ENCODE measurements around the gene CDC16.
A peak's percentile ranks its signal among the peaks of the same experiment; 100 is the strongest.
"Not testable (repeated sequence)": the region's sequence is repeated elsewhere in the genome, so short reads cannot be mapped to it uniquely, and the experiment has no call there.

CDC16 gene

DNA sequence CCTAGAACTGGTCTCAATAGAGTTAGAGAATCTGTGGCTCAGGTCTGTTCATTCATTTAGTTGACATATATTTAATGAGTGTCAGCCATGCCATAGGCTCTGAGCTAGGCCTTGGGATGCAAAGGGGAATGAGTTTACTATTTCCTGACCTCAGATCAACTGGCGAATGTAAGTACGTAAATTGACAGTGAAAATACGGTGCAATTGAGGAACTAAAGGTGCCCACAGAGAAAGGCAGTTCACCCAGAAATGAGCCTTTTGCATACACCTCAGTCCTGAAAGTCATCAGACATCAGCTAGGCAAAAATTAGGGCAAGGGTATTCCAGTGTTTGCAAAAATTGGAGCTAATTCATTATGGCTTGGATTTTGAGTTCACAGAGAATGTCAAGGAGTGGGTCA lies 26.1 kb downstream of the CDC16 start:
- no peak for DNase-seq (ENCODE audit: extremely low read depth in 1 of 2, low read depth in 1 of 2)

DNA sequence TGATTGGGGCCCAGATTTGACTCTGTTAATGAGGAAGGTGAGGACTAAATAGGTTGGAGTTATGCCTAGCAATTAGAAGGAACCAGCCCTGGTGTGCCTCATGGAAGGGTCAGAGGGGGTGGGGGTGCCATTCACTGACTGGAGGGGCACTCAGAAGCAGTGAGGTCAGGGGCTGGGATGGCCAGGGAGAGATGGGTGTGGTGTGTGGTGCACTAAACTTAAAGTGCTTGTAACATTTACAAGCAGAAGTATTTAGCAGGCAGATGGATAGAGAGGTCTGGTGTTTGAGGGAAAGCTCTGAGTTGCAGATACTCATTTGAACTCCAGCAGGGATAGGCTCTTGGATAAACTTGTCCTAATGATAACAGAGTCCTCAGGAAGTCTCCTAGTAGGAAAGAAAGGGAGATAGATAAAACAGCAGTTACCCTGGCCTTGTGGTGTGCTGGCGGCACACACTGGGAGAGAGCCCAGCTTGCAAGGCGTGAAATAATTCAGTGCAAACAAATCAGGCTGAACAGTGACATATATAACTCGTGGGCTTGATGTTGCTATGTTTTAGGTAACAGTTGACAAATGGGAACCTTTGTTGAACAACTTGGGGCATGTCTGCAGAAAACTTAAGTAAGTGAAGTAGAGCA lies 26.8 kb downstream of the CDC16 start:
- no peak for DNase-seq (ENCODE audit: extremely low read depth in 1 of 2, low read depth in 1 of 2)

DNA sequence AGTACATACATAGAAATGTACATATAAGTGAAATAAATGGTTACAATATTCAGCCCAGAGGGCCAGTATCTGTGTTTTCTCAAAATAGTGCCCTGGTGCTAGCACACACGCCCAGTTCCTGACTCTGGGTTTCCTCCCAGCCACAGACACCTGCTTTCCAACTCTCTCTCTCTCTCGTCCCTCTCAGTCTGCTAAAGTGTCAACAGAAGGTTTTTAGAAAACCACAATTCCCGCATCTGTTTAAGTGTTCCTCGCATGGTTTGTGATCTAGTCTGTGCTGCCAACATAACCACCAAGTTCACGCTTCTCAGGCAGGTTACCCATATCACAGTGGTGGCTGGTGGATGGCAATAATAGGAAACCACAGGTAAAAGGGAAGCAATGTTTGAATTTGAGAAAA lies 28.9 kb downstream of the CDC16 start:
- DNase-seq (ENCODE audit: extremely low read depth in 1 of 2, low read depth in 1 of 2): no peak

DNA sequence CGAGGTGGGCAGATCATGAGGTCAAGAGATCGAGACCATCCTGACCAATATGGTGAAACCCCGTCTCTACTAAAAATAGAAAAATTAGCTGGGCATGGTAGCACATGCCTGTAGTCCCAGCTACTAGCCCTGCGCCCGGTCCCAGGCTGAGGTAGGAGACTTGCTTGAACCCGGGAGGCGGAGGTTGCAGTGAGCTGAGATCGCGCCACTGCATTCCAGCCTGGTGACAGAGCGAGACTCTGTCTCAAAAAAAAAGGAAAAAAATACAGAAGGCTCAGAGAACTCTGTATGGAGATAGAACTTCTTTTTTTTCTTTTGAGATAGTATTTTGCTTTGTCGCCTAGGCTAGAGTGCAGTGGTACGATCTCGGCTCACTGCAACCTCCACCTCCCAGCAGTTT lies 29.6 kb downstream of the CDC16 start:
- DNase-seq (ENCODE audit: extremely low read depth in 1 of 2, low read depth in 1 of 2): not testable (repeated sequence)

DNA sequence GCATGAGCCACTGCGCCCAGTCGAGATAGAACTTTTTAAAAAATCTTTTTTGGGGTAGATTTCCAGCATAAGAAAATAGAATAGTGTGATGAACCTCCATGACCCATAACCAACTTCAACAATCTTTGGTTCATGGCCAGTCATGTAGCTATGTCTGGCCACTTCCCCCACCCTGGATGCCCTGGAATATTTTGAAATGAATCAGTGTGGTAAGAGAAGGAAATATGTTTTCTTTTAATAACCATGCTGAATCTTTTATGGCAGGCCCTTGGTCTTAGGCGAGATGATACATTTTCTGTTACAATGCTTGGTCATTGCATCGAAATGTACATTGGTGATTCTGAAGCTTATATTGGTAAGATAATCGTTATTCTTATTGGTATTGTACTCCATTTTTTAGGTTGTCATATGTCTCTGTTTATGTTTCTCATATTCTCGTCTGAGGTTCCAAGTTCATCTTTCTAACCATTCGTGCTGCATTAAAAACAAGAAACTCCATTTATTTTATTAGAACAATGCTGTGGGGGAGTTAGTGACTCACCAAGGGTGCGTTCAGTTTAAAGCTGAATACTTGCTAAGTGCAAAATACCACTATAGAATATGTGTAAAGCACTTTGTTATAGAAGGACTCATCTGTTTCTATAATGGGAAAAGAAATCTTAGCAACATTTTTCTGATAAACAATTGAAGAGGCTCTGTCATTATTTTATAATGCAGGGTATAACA lies 30.4 kb downstream of the CDC16 start:
- DNase-seq (ENCODE audit: extremely low read depth in 1 of 2, low read depth in 1 of 2): no peak

DNA sequence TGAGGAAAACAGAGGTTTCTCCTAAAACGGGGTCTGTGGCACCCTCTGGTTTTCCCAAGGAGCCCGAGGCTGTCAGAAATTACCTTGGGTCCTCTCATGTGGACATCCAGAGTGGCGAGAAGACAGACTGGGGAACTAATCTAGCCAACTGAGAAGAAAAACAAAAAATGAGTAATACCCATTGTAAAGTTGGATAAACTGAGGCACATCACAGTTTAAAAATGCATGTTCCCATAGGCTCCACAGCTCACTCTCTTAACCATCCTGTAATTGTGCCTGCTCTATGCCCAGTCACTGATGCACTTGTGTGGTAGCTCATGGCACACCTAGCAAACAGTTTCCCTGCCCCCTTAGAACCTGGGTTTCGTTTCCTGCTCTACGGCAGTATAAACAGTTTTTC lies 31.5 kb downstream of the CDC16 start:
- no peak for DNase-seq (ENCODE audit: extremely low read depth in 1 of 2, low read depth in 1 of 2)

DNA sequence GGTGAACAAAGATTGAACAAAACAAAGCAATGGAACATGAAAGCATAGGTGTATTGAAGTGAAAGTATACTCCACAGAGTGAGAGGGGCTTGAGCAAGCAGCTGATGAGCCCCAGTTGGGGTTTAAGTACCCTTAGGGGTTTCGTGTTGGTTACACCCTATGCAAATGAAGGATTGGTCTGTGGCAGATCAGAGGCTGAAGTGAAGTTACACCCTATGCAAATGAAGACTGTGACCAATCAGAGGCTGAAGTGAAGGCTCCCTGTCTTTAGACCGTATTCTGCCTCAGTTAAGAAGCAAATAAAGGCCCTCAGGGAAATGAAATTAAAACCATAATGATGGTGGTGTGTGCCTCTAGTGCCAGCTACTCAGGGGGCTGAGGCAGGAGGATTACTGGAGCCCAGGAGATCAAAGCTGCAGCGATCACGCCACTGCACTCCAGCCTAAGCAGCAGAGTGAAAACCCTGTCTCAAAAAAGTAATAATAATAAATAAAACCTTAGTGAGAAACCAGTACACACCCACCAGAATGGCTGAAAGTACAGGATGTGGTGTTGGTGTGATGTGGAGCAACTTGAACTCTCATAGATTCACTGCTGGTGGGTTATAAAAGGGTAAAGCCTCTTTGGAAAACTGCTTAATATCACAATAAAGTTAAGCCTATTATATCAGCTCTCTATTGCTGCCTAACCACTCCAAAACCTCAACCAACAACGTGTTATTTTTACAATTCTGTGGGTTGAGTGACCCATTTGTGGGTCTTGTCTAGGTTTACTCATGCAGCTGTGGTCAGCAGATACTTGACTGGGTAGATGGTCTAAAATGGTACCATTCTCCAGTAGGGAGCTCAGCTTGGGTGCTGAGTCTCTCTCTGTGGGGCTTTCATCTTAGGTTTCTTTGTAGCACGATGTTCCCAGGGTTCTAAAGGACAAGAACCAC lies 33.9 kb downstream of the CDC16 start:
- no peak for DNase-seq (ENCODE audit: extremely low read depth in 1 of 2, low read depth in 1 of 2)

DNA sequence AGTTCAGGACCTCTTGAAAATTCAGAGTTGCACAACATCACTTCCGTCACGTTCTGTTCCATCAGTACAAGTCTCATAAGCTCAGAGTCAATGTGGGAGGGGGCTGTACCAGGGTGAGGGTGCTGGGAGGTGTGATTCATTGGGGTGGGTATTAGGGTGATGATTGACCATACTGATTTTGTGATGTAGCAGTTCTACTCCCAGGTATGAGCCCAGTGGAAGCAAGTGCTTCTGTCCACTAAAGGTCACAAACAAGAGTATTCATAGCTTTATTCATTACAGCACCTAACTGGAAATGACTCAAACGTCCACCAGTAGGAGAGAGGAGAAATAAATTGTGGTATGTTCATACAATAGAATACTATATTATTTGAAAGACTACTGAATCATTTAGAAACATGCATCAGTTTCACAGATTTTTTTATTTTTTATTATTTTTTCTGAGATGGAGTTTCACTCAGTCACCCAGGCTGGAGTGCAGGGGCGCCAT lies 34.6 kb downstream of the CDC16 start:
- no peak for DNase-seq (ENCODE audit: extremely low read depth in 1 of 2, low read depth in 1 of 2)

DNA sequence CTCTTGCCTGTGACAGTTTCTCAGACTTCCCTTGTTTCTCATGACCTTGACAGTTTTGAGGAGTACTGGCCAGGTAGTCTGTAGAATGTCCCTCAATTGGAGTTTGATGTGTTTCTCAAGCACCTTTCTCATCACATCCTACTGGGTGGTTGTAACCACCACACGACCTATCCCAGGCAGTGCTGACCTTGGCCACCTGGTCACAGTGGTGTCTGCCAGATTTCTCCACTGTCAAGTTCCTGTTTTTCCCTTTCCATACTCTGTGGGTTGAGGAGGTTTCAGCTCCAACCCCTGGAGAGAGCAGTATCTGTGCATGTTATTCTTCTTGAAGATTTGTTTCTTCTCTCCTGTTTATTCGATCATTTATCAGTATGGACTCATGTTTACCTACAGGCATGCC lies 38.3 kb downstream of the CDC16 start:
- no peak for DNase-seq (ENCODE audit: extremely low read depth in 1 of 2, low read depth in 1 of 2)

DNA sequence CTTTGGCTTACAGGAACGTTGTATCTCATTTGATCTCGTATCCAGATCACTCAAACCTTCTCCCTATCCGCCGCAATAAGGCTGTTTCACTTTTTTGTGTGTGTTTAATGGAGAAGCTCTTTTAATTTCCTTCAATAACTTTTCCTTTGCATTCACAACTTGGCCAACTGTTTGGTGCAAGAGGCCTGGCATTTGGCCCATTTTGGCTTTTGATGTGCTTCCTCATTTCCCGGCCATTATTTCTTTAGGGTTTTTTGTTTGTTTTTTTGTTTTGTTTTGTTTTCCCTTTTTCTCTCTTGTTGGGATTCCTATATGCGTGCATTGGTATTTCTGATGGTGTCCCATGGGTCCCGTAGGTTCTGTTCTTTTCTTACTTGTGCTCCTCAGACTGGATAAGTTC lies 40.6 kb downstream of the CDC16 start:
- DNase-seq (ENCODE audit: extremely low read depth in 1 of 2, low read depth in 1 of 2): no peak

DNA sequence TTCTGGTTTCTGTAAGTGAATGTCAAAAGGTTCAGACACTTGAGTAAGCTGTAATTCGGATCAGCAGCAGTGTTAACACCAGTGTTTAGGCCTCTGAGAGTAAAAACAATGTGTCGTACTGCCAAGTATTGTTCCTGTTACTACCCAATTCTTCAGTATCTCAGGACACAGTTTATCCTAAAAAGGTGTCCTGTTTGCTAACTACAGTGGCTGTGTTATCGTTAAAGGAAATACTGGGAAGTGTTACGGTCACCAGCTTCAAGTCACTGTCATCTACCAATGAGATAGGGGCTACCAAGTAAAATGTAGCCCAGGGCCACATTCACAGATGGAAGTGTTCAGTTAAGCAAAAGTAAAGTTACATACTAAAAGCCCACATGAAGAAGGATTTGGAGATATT lies 44.4 kb downstream of the CDC16 start:
- DNase-seq (ENCODE audit: extremely low read depth in 1 of 2, low read depth in 1 of 2): no peak

DNA sequence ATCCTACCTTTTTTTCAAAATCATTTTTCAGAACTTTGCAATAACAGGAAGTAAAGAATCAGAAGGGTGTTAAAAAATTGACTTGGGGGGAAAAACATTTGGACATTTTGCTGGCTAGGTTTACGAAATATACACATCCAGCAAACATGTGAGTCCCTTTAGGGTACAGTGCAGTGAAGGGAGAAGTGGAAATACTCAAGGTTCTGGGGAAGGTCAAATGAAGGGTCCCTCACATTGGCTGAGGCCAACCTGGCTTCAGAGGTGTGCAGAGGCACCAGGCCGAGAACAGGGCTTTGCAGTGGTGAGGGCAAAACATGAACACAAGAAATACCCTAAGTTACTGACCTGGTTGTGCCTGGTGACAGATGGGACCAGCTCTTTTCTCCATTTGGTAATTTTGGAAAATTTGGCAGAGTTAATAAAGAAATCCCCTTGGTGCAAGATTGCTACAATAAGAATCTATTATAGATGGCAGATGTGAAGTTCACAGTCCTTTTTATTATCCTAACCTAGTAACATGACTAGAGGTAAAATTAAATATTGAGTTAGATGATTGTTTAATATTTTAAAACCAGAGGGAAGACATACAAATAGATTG lies 45.2 kb downstream of the CDC16 start:
- DNase-seq (ENCODE audit: extremely low read depth in 1 of 2, low read depth in 1 of 2): no peak

DNA sequence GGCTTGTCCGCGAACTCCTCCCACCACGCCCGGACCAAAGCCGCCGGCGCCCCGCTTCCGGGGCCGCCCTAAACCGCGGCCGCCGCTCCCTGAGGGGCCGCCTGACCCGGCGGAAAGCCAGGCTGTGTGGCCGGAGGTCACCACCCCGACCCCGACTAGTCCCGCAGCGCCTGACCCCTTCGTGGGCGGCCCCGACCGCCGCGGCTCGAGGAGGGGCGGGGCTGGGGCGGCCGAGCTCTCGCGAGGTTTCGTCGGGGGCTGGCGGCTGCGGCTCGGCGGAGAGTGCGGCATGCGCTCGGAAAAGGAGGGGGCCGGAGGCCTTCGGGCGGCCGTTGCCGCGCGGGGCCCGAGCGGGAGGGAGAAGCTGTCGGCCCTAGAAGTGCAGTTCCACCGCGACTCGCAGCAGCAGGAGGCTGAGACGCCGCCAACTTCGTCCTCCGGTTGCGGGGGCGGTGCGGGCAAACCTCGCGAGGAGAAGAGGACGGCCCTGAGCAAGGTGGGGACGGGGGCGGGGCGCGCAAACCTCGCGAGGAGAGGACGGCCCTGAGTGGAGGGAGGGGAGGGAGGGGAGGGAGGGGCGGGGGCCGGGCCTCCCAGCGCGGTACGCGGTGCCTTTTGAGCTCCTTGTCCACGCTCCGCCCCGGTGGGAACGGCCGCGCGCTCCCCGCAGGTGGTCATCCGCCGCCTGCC lies 46.8 kb downstream of the CDC16 start, which contains the start of gene UPF3A:
UPF3A (plus strand) TSS at position 251 of the 690 bp plus-strand sequence; CDS start at position 290, 39 bp downstream.
- DNase-seq (ENCODE audit: extremely low read depth in 1 of 2, low read depth in 1 of 2): peak; percentile 80 to 81

DNA sequence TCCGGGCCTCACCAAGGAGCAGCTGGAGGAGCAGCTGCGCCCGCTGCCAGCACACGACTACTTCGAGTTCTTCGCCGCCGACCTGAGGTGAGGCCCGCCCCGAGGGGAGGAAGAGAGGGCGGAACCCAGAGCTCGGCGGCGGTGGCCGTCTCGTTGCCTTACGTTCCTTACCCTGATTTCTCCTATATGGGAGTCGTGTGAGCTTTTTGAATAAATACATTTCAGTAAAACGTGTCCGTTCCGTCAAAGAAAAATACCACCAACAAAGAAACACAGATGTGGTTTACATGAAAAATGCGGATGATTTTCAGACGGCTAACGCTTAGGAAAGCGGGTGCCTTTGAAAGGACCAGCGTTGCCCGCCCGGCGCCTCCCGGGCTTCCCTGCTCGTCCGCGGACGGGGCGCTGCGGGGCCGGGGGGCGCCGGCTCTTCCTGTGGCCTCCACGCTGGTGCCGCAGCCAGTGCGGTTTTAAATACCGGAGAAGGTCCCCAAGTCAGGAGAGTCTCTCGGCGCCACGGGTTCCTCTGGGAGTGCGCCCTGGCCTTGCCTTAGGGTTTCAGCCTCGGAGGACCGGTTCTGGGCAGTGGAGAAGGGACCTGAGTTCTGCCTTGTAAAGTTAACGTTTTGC lies 47.5 kb downstream of the CDC16 start:
- peak in 1 of 2 donors; percentile 15 for DNase-seq (ENCODE audit: extremely low read depth in 1 of 2, low read depth in 1 of 2)

DNA sequence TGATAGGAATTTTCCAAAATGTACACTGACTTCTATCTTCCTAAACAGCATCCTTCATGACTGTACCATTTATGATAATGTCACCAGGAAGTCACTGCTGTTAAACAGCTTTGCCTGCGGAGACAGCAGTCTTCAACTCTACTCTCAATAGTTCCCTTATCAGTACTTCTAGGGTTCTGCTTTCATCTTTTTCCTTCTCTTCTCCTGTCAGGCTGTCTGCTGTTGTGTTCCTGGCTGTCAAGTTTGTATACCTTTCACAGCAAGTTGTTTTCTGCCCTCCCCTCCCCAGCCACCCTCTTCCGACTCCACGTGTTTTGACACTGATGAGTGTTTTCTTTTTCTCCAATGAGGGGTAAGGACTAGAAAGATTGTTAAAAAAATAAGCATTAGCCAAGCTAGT lies 48.9 kb downstream of the CDC16 start:
- no peak for DNase-seq (ENCODE audit: extremely low read depth in 1 of 2, low read depth in 1 of 2)

DNA sequence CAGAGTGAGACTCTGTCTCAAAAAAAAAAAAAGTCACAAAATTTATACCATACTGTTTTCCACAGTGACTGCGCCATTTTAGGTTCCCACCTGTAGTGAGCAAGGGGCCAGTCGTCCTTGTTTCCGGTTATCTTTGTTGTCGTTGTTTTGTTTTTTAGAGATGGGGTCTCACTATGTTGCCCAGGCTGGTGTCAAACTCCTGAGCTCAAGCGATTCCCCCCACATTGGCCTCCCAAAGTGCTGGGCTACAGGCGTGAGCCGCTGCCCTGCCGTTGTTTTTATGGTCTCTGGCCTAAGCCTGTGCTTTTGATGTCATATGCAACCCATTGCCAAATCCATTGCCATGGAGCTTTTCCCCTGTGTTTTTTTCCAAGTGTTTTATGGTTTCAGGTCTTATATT lies 50.0 kb downstream of the CDC16 start:
- no peak for DNase-seq (ENCODE audit: extremely low read depth in 1 of 2, low read depth in 1 of 2)

DNA sequence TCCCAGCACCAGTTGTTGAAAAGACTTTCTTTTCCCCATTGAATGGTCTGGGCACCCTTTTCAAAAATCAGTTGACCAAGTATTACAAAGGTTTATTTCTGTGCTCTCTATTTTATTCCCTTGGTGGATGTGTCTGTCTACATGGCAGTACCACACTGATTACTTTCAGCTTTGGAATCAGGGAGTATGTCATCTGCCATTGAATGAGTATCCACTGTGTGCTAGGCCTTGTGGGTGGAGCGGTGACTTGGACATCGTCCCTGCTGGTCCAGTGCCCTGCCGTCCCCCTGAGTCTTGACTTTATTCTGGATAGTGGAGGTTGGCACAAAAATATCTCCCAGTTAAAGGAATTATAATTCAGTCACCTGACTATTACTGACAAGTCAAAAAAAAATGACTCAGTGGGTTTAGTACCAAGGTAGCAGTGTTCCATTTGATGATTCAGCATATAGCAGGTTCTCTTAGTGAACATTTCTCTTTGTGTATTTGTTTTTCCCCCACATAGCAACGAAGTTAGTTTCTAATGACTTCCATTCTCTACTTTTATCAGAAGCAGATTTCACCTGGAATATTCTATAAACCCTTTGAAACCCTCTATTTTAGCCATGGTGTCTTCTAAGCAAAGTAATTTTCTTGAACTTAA lies 50.6 kb downstream of the CDC16 start:
- DNase-seq (ENCODE audit: extremely low read depth in 1 of 2, low read depth in 1 of 2): no peak

DNA sequence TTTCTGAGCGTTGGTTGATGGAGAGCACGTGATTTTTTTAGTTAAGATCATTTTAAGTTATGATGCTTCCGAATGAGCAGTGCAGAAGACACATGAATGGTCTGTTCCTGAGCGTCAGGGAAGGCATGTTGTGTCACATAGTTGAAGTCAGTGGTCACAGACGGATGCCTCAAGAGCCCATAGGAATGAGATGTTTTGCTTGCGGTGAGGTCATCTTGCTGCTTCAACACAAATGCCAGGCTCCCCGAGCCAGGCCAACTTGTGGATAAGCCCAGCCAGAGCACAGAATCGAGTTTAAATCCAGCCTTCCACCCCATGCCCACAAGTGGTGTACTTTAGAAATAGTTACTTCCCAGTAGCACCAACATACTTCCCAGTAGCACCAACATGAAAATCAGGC lies 52.1 kb downstream of the CDC16 start:
- no peak for DNase-seq (ENCODE audit: extremely low read depth in 1 of 2, low read depth in 1 of 2)

DNA sequence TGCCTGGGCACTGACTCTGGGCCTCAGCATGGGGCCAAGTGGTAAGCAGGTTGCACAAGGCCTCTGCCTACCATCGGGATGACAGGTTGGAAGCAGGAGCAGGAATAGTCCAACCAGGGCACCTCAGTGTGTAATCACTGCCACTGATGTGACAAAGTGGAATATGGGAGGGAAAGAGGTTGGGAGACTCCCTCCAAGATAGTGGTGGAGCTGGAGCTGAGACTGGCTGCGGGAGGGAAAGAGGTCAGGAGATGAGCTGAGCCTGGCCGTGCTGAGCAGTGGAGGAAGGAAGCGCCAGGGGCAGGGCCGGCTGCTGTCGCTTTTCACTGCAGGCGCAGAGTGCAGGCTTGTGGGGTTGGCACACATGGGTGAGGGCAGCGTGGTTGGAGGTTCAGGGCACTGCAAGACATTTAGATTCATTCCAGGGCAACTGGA lies 53.5 kb downstream of the CDC16 start:
- DNase-seq (ENCODE audit: extremely low read depth in 1 of 2, low read depth in 1 of 2): no peak

Data from stimulated activated CD8-positive, alpha-beta memory T cell treated with anti-CD3 and anti-CD28 coated beads, Interleukin-7, amount 100 ng/mL, for 48 hours (primary cell).